GM19372 (cell line): ENCODE results near the gene TMEM63A.
"Not testable (repeated sequence)": the region's sequence is repeated elsewhere in the genome, so short reads cannot be mapped to it uniquely, and the experiment has no call there.

Experiments
- ATAC-seq: cut with Tn5 transposase; IDR thresholded peaks from one replicate; pipeline ENCODE4 v1.9.1; 2021; ENCODE audit warnings: mild to moderate bottlenecking, low read depth, moderate library complexity; ENCODE audit not compliant: unreplicated experiment

TMEM63A gene

DNA sequence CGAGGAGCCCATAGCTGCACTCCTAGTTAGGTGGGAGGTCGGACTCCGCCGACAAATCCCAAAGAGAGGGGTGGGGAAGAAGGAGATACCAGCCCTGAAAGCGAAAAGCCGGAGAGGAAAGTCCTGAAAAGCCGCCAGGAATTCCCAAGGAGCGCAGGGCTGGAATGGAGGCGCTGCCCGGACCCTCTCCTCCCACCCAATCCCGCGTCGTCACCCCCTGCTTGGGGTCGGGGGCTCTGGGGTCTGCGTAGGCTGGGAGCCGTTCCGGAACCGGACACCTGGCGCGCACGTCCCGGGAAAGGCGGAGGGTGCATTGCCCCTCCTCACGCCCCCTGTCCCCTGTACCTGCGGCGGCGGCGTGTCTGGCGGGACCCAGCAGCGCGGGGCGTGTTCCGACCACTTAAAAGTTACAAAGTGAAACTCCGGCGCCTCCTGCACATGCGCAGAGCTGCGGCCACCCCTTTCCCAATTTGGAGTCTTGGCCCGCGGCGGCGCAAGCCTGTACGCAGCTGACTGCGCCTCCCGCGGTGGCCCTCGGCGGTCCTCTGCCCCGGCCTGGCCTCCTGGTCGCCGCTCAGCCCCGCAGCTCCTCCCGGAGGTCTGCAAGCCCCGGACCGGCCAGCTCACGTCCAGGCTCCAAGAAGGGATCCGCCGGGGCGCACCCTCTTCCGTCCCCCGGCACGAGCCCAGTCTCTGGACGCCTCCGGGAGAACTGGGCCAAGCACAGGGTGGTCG, at the start of gene TMEM63A:
Gene TMEM63A (minus strand): TSS at position 422 of the 735 bp plus-strand sequence. CDS start 4,800 bp downstream, outside the sequence.
- peak; percentile 64 for ATAC-seq

DNA sequence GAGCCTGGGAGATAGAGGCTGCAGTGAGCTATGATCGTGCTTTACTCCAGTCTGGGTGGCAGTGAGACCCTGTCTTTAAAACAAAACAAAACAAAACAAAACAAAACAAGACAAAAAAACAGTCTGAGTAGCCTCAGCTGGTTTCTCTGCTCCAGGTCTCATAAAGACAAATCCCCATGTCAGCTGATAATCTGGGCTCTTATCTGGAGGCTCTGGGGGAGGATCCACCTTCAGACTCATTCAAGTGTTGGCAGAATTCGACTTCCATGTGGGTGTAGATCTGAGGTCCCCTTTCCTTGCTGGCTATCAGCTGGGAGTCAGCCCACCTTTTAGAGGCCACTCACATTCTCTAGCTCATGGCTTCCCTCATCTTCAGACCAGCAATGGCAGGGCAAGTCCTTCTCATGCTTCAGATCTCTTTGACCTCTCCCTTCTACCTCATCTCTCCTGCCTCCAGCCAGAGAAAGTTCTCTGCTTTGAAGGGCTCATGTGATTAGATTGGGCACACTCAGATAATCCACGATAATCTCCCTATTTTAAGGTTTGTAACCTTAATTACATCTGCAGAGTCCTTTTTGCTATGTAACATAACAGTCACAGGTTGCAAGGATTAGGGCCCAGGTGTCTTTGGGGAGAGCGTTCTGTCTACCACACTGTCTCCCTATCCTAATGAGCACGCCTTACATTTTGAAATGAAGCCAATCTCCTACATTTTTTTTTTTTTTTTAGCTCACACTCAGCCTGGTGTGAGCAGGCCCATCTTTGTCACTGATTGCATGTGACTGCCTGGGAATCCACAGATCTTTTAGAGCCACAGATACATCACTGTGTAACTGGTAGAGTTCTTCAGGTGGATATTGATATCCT, 49.3 kb upstream of the TMEM63A start:
- no peak for ATAC-seq

DNA sequence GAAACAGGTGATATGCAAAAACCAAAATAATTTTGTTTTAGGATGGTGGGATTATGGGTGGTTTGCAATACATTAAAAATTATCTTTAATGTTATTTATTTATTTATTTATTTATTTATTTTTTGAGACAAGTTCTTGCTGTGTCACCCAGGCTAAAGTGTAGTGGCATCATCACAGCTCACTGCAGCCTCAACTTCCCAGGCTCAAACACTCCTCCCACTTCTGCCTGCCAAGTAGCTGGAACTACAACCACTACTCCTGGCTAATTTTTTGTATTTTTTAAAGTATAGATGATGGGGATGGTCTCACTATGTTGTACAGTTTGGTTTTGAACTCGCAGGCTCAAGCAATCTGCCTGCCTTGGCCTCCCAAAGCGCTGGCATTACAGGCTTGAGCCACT, 48.4 kb upstream of the TMEM63A start:
- ATAC-seq: no peak

DNA sequence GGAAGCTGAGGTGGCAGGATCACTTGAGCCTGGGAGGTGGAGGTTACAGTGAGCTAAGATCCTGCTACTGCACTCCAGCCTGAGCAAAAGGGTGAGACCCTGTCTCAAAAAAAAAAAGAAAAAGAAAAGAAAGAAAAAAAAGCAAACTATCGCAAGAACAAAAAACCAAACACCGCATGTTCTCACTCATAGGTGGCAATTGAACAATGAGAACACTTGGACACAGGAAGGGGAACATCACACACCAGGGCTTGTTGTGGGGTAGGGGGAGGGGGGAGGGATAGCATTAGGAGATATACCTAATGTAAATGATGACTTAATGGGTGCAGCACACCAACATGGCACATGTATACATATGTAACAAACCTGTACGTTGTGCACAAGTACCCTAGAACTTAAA, 47.3 kb upstream of the TMEM63A start:
- ATAC-seq: not testable (repeated sequence)

DNA sequence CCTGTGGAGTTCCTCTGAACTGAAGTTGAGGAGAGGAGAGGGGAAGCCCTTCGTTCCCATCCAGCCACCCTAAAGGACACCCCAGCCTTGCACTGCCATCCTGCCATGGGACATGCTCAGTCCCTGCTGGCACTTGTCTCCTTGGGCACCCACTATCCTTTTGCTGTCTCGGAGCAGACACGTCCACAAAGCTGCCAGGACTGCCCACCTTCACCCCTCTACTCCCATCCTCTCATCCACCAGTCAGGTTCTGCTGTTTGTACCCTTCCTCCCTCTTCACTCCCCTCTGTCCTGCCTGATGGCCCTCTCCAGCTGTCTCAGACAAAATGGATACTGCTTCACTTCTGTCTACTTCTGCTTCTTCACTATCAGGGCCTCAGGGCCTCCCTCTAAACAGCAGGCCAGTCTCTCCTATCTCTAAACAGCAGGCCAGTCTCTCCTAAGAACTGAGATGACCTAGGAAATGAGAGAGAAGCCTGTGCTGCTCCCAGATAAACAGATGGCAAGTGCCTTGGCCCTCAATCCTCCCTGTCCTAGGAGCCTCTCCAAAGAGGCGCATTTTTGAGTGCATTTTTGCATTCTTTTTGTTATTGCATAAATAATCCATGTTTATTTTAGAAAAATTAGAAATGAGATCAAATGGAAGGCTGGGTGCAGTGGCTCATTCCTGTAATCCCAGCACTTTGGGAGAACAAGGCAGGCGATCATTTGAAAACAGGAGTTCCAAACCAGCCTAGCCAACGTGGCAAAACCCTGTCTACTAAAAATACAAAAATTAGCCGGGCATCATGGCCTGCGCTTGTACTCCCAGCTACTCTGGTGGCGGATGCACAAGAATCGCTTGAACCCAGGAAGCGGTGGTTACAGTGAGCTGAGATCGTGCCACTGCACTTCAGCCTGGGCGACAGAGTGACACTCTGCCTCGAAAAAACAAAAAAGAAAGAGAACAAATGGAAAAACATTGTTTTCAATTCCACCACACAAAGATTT, 46.3 kb upstream of the TMEM63A start:
- no peak for ATAC-seq

DNA sequence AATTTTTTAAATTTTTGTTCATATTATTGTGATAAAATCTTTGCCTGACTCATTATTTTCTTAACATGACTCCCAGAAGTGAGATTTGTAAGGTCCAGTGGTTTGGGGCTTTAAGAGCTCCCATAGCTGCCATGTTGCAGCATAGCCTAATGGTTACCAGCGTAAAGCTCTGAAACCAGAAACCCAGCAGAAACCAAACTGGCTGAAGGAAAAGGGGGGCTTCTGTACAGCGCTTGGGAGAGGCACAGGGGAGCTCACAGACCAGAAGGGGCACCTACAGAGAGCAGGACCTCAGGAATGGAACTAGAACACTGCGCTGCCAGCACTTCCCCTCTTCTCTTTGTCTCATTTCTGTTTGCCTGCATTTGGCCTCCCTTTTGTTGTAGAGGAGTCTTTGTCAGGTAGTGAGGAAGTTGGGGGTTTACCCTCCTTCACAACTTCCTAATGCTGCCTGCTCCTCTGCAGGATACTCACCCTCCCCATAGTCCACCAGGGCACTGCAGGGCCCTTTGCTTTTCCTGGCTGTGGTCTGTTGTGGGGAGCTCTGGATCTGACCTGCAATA, 44.5 kb upstream of the TMEM63A start:
- no peak for ATAC-seq

DNA sequence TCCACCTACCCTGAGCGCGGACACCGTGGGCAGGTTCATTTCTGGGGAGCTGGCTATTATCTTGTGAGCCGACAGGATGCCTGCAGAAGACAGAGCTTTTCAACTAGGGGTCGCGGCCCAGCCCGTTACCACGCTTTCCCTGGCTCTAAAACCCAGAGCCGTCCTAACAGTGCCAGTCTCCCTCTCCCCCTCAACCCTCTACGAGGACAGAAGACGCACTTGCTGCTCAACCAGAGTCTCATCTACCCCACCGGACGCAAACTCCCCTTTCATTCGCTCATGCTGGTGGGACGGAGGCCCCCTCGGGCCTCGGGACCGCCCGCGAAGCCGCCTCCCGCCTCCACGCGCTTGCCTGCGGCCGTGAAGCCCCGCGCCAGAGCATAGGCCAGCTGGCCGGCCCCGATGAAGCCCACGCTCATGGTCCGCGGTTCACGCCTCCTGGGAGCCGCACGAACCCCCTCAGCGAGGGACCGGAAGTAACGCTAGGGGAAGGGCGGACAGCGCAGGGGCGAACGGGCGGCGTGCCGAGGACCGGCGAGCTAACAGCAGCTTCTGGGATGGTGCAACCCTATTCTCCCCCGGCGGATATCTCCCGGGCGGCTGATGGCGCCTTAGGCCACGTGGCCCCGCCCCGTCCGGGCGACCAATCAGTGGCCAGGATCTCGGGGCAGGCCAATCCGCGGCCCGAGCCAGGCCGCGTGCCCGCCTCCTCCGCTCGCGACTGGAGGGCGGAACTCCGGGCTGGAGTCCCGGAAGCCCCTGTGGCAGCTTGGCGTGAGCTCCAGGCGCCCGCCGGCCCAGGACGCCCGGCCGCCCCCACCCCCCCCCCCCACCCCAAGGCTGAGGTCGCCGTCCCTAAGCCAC, 41.7 kb upstream of the TMEM63A start, which contains the start of gene PYCR2:
Gene PYCR2 (minus strand): TSS at position 559 of the 864 bp plus-strand sequence. CDS start 140 bp downstream, at position 419.
- peak; percentile 97 for ATAC-seq

DNA sequence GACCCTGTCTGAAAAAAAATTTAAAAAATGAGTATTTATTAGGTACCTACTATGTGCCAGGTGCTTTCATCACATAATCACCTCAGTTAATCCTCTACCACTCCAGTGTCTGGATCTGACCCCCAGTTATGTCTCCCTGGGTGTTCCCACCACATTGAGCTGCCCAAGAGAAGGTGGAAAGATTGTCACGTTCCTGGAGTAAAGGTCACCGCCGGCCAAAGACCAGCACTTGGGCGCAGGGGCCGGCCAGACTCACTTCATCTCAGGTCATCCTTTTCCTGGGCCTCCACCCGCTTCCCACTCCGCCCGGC, 41.2 kb upstream of the TMEM63A start:
- ATAC-seq: no peak

DNA sequence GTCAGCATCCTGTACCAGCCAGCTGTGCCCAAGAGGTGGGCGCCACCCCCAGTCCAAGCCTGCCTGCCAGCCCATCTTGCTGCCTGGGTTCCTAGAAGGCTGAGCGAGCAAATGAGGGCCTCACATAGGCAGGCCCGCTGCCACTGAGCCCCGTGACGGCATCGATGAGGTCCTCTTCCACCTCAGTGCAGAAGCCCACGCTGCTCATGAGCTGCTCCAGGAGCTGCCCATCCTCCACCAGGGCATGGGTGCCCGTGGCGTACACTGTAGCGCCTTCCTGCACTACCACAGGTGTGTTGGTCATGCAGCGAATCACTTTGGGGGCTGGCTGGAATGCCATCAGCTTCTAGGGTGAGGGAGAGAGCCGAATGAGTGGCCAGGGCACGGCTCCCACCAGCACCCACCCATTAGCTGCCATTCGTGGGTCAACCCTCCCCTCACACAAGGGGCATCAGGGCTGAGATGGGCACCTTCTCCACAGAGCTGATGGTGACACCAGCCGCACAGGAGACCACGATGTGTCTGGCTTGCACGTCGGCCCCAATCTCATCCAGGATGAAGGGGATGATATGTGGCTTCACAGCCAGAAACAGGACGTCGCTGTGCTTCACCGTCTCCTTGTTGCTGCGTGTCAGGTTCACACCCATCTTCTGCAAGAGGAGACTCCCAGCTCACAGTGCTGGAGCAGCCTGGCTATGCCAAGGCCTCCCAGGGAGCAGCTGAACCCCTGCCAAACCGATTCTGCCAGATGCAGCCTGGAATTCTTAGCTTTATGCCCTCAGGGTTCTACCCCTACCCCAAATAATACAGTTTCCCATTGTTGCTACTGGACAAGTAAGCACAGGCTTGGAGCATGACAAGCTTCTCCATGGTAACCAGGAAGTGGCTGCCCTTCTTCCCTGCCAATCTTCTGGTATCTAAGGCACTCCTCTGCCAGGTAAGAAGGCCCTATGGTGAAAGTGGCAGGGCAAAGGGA, 39.8 kb upstream of the TMEM63A start:
- ATAC-seq: no peak

DNA sequence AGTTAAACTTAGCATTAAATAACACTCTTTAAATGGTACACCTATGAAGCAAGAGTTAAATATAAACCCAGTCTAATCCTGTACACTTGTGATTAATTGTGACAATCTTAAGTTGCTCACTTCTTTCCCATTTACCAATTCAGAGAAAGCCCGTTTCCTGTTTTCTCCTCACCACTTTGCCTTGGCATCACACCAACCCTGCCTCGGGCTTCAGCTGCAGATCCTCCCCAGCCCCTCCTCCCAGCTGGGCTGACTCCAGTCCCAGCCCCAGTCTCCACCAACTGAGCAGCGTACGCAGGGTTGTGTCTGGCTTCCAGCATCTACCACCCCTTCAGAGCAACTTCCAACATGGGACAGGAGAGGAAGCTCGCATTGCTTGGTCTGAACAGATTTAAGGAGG, 37.7 kb upstream of the TMEM63A start:
- no peak for ATAC-seq

DNA sequence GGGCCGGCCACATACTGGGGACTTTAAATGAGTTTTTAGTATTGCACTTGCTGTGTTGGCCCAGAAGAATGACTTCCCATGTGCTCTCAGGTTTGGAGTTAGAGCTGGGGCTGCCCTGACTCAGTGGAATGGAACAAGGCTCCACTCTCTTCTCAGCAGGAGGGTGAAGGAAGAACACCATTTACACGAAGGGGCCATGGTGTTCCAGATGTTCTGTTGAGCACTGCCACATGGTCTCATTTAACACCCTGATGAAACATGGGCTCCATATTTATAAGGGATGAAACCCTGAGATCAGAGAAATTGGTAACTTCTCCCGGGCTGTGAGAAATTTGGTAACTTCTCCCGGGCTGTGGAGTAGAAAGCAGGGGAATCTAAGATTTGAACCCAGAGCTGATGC, 36.1 kb upstream of the TMEM63A start:
- ATAC-seq: no peak

DNA sequence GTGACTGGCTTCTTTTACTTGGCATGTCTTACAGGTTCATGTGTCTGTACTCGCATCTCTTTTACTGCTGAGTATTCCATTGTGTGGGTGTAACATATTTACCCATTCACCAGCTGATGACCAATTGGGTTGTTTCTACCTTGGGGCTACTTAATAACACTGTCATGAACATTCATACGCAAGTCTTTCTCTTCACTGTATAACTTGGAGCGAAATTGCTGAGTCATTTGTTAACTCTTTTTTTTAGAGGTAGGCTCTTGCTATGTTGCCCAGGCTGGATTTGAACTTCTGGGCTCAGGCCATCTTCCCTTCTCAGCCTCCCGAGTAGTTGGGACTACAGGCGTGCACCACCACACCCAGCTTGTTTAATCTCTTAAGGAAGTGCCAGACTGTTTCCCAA, 35.4 kb upstream of the TMEM63A start:
- no peak for ATAC-seq

DNA sequence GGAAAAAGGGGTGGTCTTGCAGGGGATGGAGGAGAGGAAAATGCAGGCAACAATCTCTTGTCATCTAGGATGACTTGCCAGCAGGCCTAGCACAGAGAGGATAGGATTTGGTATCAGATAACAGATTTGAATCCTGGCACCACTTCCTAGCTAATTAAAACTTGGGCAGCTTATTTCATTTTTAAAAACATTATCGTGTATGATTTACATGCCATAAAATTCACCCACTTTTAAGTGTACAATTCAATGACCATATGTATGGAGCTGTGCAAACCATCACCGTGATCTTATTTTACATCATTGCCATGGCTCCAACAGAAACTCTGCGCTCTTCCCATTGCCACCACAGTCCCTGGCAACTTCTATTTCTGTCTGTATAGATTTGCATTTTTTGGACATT, 34.9 kb upstream of the TMEM63A start:
- ATAC-seq: no peak

DNA sequence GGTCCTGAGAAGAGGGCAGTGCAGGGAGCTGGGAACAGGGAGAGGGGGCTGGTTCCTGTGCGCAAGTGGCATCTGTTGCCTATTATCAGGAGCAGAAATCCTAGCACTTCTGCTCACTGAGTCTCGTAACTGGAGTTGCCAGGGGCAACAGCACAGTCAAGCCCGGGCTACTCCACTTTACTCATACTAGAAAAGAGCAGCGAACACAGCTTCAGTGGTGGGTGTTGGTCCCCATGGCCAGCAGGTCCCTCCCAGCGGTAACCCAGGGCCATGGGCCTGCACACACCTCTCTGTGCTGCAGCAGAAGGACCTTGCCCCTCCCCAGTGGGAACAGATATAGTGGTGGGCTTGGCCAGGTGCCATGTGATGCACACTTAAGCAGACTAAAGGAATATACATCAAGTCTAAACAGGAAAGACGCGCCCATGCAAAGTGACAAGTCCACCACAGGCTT, 33.4 kb upstream of the TMEM63A start:
- no peak for ATAC-seq

DNA sequence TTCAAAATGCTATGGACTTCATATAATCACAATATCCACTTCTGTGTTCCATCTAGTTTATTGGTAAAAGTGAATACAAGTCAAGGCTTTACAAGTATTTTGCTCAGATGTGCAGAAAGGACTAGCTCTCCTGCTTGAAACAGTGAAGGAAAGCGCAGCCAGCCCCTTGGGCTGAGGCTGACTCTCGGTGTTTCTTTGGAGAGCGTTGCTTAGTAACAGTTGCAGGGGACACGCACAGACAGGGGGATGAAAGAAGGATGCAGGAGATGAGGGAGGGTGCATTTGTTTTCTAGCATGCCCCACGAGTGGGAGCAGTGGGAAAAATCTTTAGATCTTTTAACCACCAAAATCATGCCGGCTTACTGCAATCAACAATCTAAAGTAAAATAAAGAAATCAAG, 32.8 kb upstream of the TMEM63A start:
- no peak for ATAC-seq

DNA sequence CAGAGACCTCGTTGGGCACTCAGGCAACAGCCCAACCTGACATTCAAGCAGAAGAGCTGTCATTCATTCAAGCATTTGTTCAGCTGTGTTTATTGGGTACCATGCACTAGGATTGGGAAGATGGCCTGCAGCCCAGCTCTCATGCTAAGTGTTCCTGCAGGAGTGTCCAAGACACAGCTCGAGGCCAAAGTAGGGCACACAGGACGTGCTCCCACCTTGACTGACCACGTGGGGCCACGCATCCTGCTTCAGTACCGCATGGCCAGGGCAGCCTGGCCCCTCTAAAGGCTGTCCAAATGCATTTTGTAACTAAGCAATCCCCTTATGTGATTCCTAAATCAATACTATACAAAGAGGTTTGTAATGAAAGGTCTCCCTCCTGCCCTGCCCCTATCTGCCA, 32.2 kb upstream of the TMEM63A start:
- ATAC-seq: no peak

DNA sequence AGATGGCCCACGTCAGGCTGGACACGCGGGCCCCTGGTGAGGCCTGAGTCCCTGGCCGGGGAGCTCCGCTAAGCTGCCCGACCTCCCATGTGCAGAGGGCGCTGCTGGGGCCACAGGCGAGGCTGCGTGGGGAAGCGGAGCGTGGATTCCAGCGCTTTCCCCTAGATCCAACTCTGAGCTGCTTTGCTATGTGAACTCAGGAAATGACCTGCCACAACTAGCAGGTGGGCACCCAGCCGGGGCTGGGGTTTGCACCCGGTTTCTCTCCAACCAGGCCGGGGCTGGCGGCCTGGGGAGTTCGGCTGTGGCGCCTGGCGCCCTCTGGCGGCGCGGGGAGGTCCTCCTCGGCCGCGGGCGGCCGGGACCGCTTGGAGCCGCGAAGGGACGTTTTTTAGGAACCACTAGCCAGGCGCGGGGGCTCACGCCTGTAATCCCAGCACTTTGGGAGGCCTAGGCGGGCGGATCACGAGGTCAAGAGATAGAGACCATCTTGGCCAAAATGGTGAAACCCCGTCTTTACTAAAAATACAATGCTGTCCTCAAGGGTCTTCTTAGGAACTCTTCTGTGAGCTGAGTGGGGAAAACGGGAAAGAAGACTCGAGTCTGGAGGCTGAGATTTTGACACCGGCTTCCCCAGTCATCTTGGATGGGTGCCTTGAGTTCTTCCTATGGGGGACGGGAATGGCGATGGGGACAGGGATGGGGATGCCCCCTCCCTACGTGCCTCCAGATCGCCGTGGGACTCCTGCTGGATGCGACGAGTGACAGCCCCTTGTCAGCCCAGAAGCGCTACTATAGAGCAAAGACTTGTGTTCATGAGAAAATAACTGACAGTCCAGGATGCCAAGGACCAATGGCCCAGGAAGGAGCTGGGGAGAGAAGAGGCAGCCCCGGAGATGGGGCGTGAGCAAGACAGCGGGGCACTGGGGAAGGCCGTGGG, 29.3 kb upstream of the TMEM63A start:
- ATAC-seq: peak; percentile 69
